RWPE2 (cell line): ENCODE results near the gene TICAM2.

Experiments
- ATAC-seq: fragments of 200-7000 bp; cut with Tn5 transposase; 3 replicates; pipeline ENCODE4 v1.9.1; 2021; ENCODE audit warnings: low read depth
- DNase-seq: peaks from one replicate; pipeline ENCODE4 v3.0.0-alpha.2; 2020; ENCODE audit warnings: low spot score
- H3K27ac ChIP-seq: fragments of 450-650 bp; 2 replicates; pipeline ENCODE4 v1.5.1; 2017; ENCODE audit warnings: mild to moderate bottlenecking; ENCODE audit not compliant: poor library complexity, severe bottlenecking
- H3K27me3 ChIP-seq: fragments of 250-450 bp; sonication (Bioruptor Pico); 2 replicates; pipeline ENCODE4 v1.5.1; 2021; ENCODE audit warnings: mild to moderate bottlenecking, moderate library complexity; ENCODE audit not compliant: insufficient read depth, poor library complexity, severe bottlenecking
- H3K36me3 ChIP-seq: fragments of 250-450 bp; sonication (Bioruptor Pico); 2 replicates; pipeline ENCODE4 v1.5.1; 2020; ENCODE audit warnings: low read depth, mild to moderate bottlenecking, moderate library complexity
- H3K4me1 ChIP-seq: fragments of 250-450 bp; sonication (Bioruptor Pico); 2 replicates; pipeline ENCODE4 v1.5.1; 2021; ENCODE audit warnings: mild to moderate bottlenecking, moderate library complexity; ENCODE audit not compliant: insufficient read depth, poor library complexity, severe bottlenecking
- H3K4me3 ChIP-seq: fragments of 250-450 bp; sonication (Bioruptor Pico); 2 replicates; pipeline ENCODE4 v1.5.1; 2021; ENCODE audit warnings: mild to moderate bottlenecking, moderate library complexity; ENCODE audit not compliant: severe bottlenecking
- H3K9me3 ChIP-seq: fragments of 250-450 bp; sonication (Bioruptor Pico); 2 replicates; pipeline ENCODE4 v1.5.1; 2021; ENCODE audit warnings: mild to moderate bottlenecking, moderate library complexity; ENCODE audit not compliant: severe bottlenecking
- CTCF ChIP-seq: fragments of 450-650 bp; IDR thresholded peaks from one replicate; pipeline ENCODE4 v1.5.1; 2017; ENCODE audit warnings: mild to moderate bottlenecking, moderate library complexity; ENCODE audit not compliant: poor library complexity, severe bottlenecking

TICAM2 gene

GRCh38 chr5:115531787-115532367 is 70.4 kb downstream of the TICAM2 start:
- Histone ChIP-seq H3K27me3 (no peaks in the 10 kb centered on the region), H3K27ac (peak overlapping the region; percentile 34), H3K9me3 (no peaks in the 10 kb centered on the region), H3K4me1 (peaks cover 54% of the 10 kb centered on the region), H3K4me3 (no peak overlapping the region), H3K36me3 (peaks cover 56% of the 10 kb centered on the region)
- ATAC-seq (peak; percentile 48; the same call in 1 of the 3 replicates), DNase-seq (no peak)
- no peak for TF ChIP-seq CTCF

- ATAC-seq: no peak
These were observed 70.9 kb downstream of the TICAM2 start for GRCh38 chr5:115531380-115531779.

DNA sequence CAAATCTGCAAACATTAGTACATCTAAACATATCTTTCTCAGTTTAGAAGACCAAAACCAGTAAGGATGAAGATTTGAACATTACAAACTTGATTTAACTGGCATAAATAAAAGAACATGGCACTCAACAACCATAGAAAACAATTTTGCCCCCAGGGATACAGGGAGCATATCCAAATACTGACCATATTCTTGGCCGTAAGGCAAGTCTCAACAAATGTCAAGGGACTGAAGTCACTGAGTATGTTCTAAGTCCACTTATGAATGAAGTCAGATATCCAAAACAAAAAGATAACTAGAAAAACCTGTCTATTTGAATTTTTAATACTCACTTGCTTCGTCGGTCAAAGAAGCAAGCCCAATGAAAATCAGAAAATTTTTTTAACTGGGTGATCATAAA is 71.9 kb downstream of the TICAM2 start:
- Histone ChIP-seq H3K4me3 (no peak overlapping the region), H3K27ac (no peak overlapping the region), H3K9me3 (no peaks in the 10 kb centered on the region), H3K4me1 (peaks cover 50% of the 10 kb centered on the region), H3K36me3 (peaks cover 55% of the 10 kb centered on the region), H3K27me3 (no peaks in the 10 kb centered on the region)
- peak; percentile 47; the same call in 1 of the 3 replicates for ATAC-seq
- TF ChIP-seq CTCF: no peak
- DNase-seq: no peak

More at GRCh38 chr5:115531380-115531779, 70.9 kb downstream of the TICAM2 start:
- Histone ChIP-seq H3K4me1 (peaks cover 54% of the 10 kb centered on the region), H3K27me3 (no peaks in the 10 kb centered on the region), H3K36me3 (peaks cover 55% of the 10 kb centered on the region), H3K4me3 (no peak overlapping the region), H3K9me3 (no peaks in the 10 kb centered on the region), H3K27ac (peak overlapping the region; percentile 34)
- TF ChIP-seq CTCF: no peak
- no peak for DNase-seq
